ENCODE results near the gene KRT40.

KRT40 gene

GRCh38 chr17:40952154-40952553 lies 32.0 kb downstream of the KRT40 start:
- no peak for DNase-seq (ENCODE audit: low spot score)

- DNase-seq (ENCODE audit: low spot score), result no peak
These were observed 33.0 kb downstream of the KRT40 start for GRCh38 chr17:40951011-40951622.

- DNase-seq (ENCODE audit: low spot score), result no peak
These were observed 34.0 kb downstream of the KRT40 start for GRCh38 chr17:40950176-40950575.

GRCh38 chr17:40949418-40949817 lies 34.7 kb downstream of the KRT40 start:
- DNase-seq (ENCODE audit: low spot score), result no peak

- DNase-seq (ENCODE audit: low spot score), result no peak
These were observed 36.2 kb downstream of the KRT40 start for GRCh38 chr17:40947929-40948328.

- no peak for DNase-seq (ENCODE audit: low spot score)
These were observed 38.7 kb downstream of the KRT40 start for GRCh38 chr17:40945414-40945813.

- DNase-seq (ENCODE audit: low spot score), result no peak
These were observed 39.6 kb downstream of the KRT40 start for GRCh38 chr17:40944531-40944930.

GRCh38 chr17:40942553-40942952 lies 41.6 kb downstream of the KRT40 start:
- no peak for DNase-seq (ENCODE audit: low spot score)

- no peak for DNase-seq (ENCODE audit: low spot score)
These were observed 43.9 kb downstream of the KRT40 start for GRCh38 chr17:40940266-40940665.

GRCh38 chr17:40938981-40939380 lies 45.1 kb downstream of the KRT40 start:
- no peak for DNase-seq (ENCODE audit: low spot score)

- no peak for DNase-seq (ENCODE audit: low spot score)
These were observed 46.7 kb downstream of the KRT40 start, which contains the start of gene KRT23 for GRCh38 chr17:40937384-40937819. TSS of gene KRT23 (minus strand) at chr17:40937646. CDS start at chr17:40936603, 1,043 bp downstream.

GRCh38 chr17:40936976-40937375 lies 47.1 kb downstream of the KRT40 start:
- DNase-seq (ENCODE audit: low spot score), result no peak

- DNase-seq (ENCODE audit: low spot score), result no peak
These were observed 47.6 kb downstream of the KRT40 start for GRCh38 chr17:40936437-40936971.

- DNase-seq (ENCODE audit: low spot score), result no peak
These were observed 48.5 kb downstream of the KRT40 start for GRCh38 chr17:40935624-40936023.

GRCh38 chr17:40932608-40933007 lies 51.5 kb downstream of the KRT40 start:
- no peak for DNase-seq (ENCODE audit: low spot score)

- no peak for DNase-seq (ENCODE audit: low spot score)
These were observed 52.8 kb downstream of the KRT40 start for GRCh38 chr17:40931311-40931710.
